H1 (cell line): ENCODE data around the gene FAM24A. TPM values are rescaled to one million over a fixed set of nuclear protein-coding genes. Genes with fewer than 3 reads are reported as not detected.

Source experiments
- polyA plus RNA-seq, 7 experiments: library from polyadenylated mRNA; depleted of rRNA in 3 of 7; stranded (reverse) in 5 of 7; unstranded in 2 of 7; fragments of >200 nt in 5 of 7; fragments of 200-250 nt in 2 of 7; gene quantifications; 1 replicate in 5 of 7; 2 replicates in 1 of 7; 4 replicates in 1 of 7; pipeline versions ENCODE4 v1.2.1 to v1.2.3, GENCODE V29; 2011 to 2013; ENCODE audit warnings: missing spikeins in 2 of 7, mixed read lengths in 2 of 7
- total RNA-seq: library from RNA; stranded (reverse); fragmentation: NEBNext Ultra II Directional; extraction: Animal tissue kit (Norgen Biotek cat#: 25700); gene quantifications from 2 replicates; pipeline ENCODE4 v1.2.1, GENCODE V29; 2021

Gene FAM24A
- total and polyA plus RNA-seq, 2 of the 8 experiments (the other 6 are each of a cell fraction or from before 2014, with no cell fraction given), result not detected

Other genes with a start within 250 kb of the FAM24A start
- not detected in 2 replicates for gene C10orf120, start 210.8 kb upstream of the FAM24A start, total RNA-seq
- not detected in 2 replicates for gene C10orf120, start 210.8 kb upstream of the FAM24A start, polyA plus RNA-seq (2011; rRNA removed)
- 11.9 and 13.0 TPM in 2 replicates for gene CUZD1, start 64.8 kb upstream of the FAM24A start, total RNA-seq
- gene CUZD1, start 64.8 kb upstream of the FAM24A start, polyA plus RNA-seq (2011; rRNA removed), result 15.1 and 30.0 TPM in 2 replicates
- gene FAM24B, start 31.0 kb upstream of the FAM24A start, total RNA-seq, result 0.50 and 0.73 TPM in 2 replicates
- gene FAM24B, start 31.0 kb upstream of the FAM24A start, polyA plus RNA-seq (2011; rRNA removed), result 0.55 and 0.56 TPM in 2 replicates
- 8.1 and 11.0 TPM in 2 replicates for gene C10orf88, start 43.6 kb downstream of the FAM24A start, total RNA-seq
- 1.4 and 3.2 TPM in 2 replicates for gene C10orf88, start 43.6 kb downstream of the FAM24A start, polyA plus RNA-seq (2011; rRNA removed)
- 4.3 and 6.6 TPM in 2 replicates for gene PSTK, start 69.8 kb downstream of the FAM24A start, total RNA-seq
- gene PSTK, start 69.8 kb downstream of the FAM24A start, polyA plus RNA-seq (2011; rRNA removed), result 3.8 and 4.4 TPM in 2 replicates
- 15.3 and 15.7 TPM in 2 replicates for gene IKZF5, start 98.2 kb downstream of the FAM24A start, total RNA-seq
- gene IKZF5, start 98.2 kb downstream of the FAM24A start, polyA plus RNA-seq (2011; rRNA removed), result 3.8 and 5.2 TPM in 2 replicates
- 11.2 and 12.4 TPM in 2 replicates for gene ACADSB, start 98.4 kb downstream of the FAM24A start, total RNA-seq
- gene ACADSB, start 98.4 kb downstream of the FAM24A start, polyA plus RNA-seq (2011; rRNA removed), result 3.3 and 5.6 TPM in 2 replicates
- gene HMX3, start 225.4 kb downstream of the FAM24A start, total RNA-seq, result 0.27 TPM in 1 of 2 replicates, not detected in the other
- gene HMX3, start 225.4 kb downstream of the FAM24A start, polyA plus RNA-seq (2011; rRNA removed), result 0.05 and 0.25 TPM in 2 replicates
- gene HMX2, start 237.5 kb downstream of the FAM24A start, total RNA-seq, result 1.3 and 2.0 TPM in 2 replicates
- gene HMX2, start 237.5 kb downstream of the FAM24A start, polyA plus RNA-seq (2011; rRNA removed), result 2.2 and 2.7 TPM in 2 replicates
- gene BUB3, start 243.8 kb downstream of the FAM24A start, total RNA-seq, result 184 and 207 TPM in 2 replicates
- 183 and 187 TPM in 2 replicates for gene BUB3, start 243.8 kb downstream of the FAM24A start, polyA plus RNA-seq (2011; rRNA removed)